GM21381 (cell line): ENCODE results near the gene HLA-DMB.
A peak's percentile ranks its signal among the peaks of the same experiment; 100 is the strongest.

Experiments used
- ATAC-seq: cut with Tn5 transposase; IDR thresholded peaks from one replicate; pipeline ENCODE4 v1.9.1; 2021; ENCODE audit warnings: mild to moderate bottlenecking, moderate library complexity; ENCODE audit not compliant: unreplicated experiment

Gene HLA-DMB

GRCh38 chr6:32972353-32973143 lies 31.7 kb upstream of the HLA-DMB start:
- no peak for ATAC-seq

- peak; percentile 40 for ATAC-seq
Observed at GRCh38 chr6:32971581-32972352, 30.9 kb upstream of the HLA-DMB start.

GRCh38 chr6:32971242-32971580 lies 30.4 kb upstream of the HLA-DMB start:
- no peak for ATAC-seq

- no peak for ATAC-seq
Observed at GRCh38 chr6:32970413-32971241, 29.8 kb upstream of the HLA-DMB start.

GRCh38 chr6:32969685-32970412 lies 29.0 kb upstream of the HLA-DMB start:
- ATAC-seq = no peak

GRCh38 chr6:32968867-32969684 lies 28.2 kb upstream of the HLA-DMB start:
- no peak for ATAC-seq

GRCh38 chr6:32968093-32968866 lies 27.5 kb upstream of the HLA-DMB start, which contains the start of gene BRD2:
BRD2 (plus strand) TSS chr6:32968594; CDS start chr6:32972899, 4,305 bp downstream.
- ATAC-seq = peak; percentile 30

GRCh38 chr6:32967151-32968091 lies 26.6 kb upstream of the HLA-DMB start:
- ATAC-seq = no peak

GRCh38 chr6:32964776-32965175 lies 23.9 kb upstream of the HLA-DMB start:
- no peak for ATAC-seq

GRCh38 chr6:32963866-32964265 lies 23.0 kb upstream of the HLA-DMB start:
- no peak for ATAC-seq

- ATAC-seq = no peak
Observed at GRCh38 chr6:32962213-32962826, 21.5 kb upstream of the HLA-DMB start.

GRCh38 chr6:32960563-32960962 lies 19.7 kb upstream of the HLA-DMB start:
- no peak for ATAC-seq

GRCh38 chr6:32956176-32956575 lies 15.3 kb upstream of the HLA-DMB start:
- ATAC-seq = no peak

GRCh38 chr6:32954986-32955802 lies 14.4 kb upstream of the HLA-DMB start:
- ATAC-seq = no peak

- ATAC-seq = no peak
Observed at GRCh38 chr6:32954267-32954666, 13.4 kb upstream of the HLA-DMB start.

- no peak for ATAC-seq
Observed at GRCh38 chr6:32953775-32954174, 12.9 kb upstream of the HLA-DMB start.
